HL-60 (cell line): ENCODE data around the gene MYBPH.

Experiments used
- DNase-seq, 2 experiments: peaks; one replicate each; pipeline ENCODE4 v3.0.0-alpha.2; 2010 to 2020; ENCODE audit warnings: low read depth in 1 of 2, low spot score in 1 of 2
- H3K27ac ChIP-seq: fragments of 250-450 bp; sonication (Bioruptor Pico); replicated peaks from 2 replicates; pipeline ENCODE4 v1.5.1; 2020; ENCODE audit warnings: mild to moderate bottlenecking, moderate library complexity
- H3K27me3 ChIP-seq: fragments of 250-450 bp; sonication (Bioruptor Pico); 2 replicates; pipeline ENCODE4 v1.5.1; 2021; ENCODE audit warnings: mild to moderate bottlenecking, moderate library complexity; ENCODE audit not compliant: insufficient read depth, poor library complexity, severe bottlenecking
- H3K4me3 ChIP-seq: replicated peaks from 2 replicates; pipeline ENCODE4 v1.5.1; 2011; ENCODE audit warnings: mild to moderate bottlenecking, control low read depth, low read length; ENCODE audit not compliant: insufficient read depth
- GABPA ChIP-seq: IDR thresholded peaks from 2 replicates; pipeline ENCODE4 v1.6.1; 2012; ENCODE audit warnings: low read depth
- POLR2AphosphoS5 ChIP-seq: IDR thresholded peaks from 2 replicates; pipeline ENCODE4 v1.6.1; 2012; ENCODE audit warnings: low read depth
- REST ChIP-seq: IDR thresholded peaks from 2 replicates; pipeline ENCODE4 v1.6.1; 2012; ENCODE audit warnings: low read depth; ENCODE audit not compliant: insufficient replicate concordance
- SPI1 ChIP-seq: IDR thresholded peaks from 2 replicates; pipeline ENCODE4 v1.6.1; 2012; ENCODE audit warnings: low read depth, mild to moderate bottlenecking, borderline replicate concordance
- TF ChIP-seq, protein P1 (sequence below): IDR thresholded peaks from one replicate; pipeline ENCODE4 v1.5.1; 2011; ENCODE audit warnings: low read length, control low read depth, inconsistent platforms; ENCODE audit not compliant: insufficient read depth

The MYBPH gene

DNA sequence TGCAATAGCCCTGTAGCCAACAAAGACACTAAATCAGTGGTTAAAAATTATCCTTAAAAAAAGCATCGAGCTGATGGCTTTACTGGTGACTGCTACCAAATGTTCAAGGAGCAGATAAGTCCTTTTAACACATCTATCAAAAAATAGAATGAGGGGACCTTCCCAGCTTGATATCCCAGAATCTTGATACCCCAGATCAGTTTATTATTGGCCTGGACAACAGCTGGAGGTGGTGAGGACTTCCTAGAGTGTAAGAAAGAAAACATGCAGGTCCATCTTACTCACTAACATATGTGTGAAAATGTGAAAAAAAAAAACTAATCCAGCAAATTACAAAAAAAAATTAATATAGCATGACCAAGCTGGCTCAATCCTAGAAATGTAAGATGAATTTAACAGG is 32.6 kb upstream of the MYBPH start:
- H3K4me3 ChIP-seq, result no peak overlapping the region
- DNase-seq, result no peak
- TF ChIP-seq GABPA, result no peak
- TF ChIP-seq, protein P1, sequence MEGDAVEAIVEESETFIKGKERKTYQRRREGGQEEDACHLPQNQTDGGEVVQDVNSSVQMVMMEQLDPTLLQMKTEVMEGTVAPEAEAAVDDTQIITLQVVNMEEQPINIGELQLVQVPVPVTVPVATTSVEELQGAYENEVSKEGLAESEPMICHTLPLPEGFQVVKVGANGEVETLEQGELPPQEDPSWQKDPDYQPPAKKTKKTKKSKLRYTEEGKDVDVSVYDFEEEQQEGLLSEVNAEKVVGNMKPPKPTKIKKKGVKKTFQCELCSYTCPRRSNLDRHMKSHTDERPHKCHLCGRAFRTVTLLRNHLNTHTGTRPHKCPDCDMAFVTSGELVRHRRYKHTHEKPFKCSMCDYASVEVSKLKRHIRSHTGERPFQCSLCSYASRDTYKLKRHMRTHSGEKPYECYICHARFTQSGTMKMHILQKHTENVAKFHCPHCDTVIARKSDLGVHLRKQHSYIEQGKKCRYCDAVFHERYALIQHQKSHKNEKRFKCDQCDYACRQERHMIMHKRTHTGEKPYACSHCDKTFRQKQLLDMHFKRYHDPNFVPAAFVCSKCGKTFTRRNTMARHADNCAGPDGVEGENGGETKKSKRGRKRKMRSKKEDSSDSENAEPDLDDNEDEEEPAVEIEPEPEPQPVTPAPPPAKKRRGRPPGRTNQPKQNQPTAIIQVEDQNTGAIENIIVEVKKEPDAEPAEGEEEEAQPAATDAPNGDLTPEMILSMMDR, result no peak
- no peak for TF ChIP-seq REST
- TF ChIP-seq SPI1, result no peak
- no peak for TF ChIP-seq POLR2AphosphoS5
- no peaks in the 10 kb centered on the region for H3K27me3 ChIP-seq
- H3K27ac ChIP-seq, result no peak overlapping the region

DNA sequence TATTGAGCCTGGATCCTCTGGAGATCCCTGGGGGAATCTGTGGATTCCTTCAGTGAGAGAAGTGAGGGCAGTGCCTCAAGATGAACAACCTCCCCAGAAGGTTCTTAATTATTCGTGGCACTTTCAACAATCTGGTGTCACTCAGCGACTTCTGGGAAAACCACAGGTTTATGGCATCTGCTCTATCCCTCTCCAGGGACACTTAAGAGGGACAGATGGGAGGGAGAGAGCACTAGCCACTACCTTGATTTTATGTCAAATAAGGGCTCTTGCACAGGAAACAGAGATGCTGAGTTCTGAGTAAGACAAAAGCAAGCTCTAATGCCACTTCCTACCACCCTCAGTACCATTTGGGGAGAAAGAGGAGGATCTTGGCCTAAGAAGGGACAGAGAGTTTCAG is 32.1 kb upstream of the MYBPH start:
- TF ChIP-seq POLR2AphosphoS5 (no peak), GABPA (no peak), REST (no peak), SPI1 (no peak)
- TF ChIP-seq, protein P1, result no peak
- Histone ChIP-seq H3K27me3 (no peaks in the 10 kb centered on the region), H3K4me3 (no peak overlapping the region), H3K27ac (no peak overlapping the region)
- no peak for DNase-seq

- DNase-seq, result no peak
These were observed 30.6 kb upstream of the MYBPH start for GRCh38 chr1:203206129-203206687.

More at GRCh38 chr1:203206129-203206687, 30.6 kb upstream of the MYBPH start:
- no peak for TF ChIP-seq SPI1
- TF ChIP-seq, protein P1, result no peak
- TF ChIP-seq POLR2AphosphoS5, result no peak
- no peak for TF ChIP-seq REST
- TF ChIP-seq GABPA, result no peak
- Histone ChIP-seq H3K27me3 (no peaks in the 10 kb centered on the region), H3K27ac (no peak overlapping the region), H3K4me3 (no peak overlapping the region)
